ENCODE results near the gene SEPTIN2.
"Not testable (repeated sequence)": the region's sequence is repeated elsewhere in the genome, so short reads cannot be mapped to it uniquely, and the experiment has no call there.

Gene SEPTIN2

DNA sequence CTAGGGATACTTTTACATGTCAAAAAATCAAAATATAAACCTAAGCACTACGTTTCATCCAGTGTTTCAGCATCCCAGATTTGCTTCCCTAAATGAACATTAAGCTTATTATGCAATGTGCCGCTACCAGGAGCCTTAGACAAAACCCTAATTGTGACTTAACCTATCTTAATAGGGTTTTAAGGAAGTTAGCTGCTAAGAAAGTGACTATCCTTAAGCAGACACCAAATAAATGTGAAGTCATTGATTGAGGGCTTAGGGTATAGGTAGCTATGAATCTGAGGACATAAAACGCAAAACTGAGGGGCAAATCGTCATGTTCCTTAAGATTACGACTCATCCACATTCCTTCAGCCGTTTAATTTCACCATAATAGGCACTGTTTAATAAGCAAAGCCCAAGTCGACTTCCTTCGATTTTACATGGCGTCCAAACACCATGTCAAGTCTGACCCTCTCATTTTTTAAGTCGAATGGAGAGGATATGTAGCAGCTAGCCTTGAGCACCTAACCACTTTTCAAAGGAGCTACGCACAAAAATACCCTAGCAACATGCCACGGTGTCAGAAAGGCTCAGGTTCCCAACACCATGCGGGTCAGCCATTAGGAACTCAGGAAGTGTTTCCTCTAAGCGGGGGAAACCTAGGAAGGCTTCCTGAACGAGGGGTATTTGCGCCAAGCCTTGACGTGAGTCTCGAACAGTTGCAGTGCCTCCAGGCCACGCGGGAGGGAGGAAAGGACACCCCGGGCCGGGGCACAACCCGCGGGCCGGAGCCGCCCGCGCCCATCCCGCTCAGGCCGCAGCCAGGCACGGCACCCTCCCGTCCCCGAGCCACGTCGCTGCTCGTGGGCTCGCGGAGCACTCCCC, 1.3 kb upstream of the SEPTIN2 start:
- DNase-seq = peak; percentile 89

DNA sequence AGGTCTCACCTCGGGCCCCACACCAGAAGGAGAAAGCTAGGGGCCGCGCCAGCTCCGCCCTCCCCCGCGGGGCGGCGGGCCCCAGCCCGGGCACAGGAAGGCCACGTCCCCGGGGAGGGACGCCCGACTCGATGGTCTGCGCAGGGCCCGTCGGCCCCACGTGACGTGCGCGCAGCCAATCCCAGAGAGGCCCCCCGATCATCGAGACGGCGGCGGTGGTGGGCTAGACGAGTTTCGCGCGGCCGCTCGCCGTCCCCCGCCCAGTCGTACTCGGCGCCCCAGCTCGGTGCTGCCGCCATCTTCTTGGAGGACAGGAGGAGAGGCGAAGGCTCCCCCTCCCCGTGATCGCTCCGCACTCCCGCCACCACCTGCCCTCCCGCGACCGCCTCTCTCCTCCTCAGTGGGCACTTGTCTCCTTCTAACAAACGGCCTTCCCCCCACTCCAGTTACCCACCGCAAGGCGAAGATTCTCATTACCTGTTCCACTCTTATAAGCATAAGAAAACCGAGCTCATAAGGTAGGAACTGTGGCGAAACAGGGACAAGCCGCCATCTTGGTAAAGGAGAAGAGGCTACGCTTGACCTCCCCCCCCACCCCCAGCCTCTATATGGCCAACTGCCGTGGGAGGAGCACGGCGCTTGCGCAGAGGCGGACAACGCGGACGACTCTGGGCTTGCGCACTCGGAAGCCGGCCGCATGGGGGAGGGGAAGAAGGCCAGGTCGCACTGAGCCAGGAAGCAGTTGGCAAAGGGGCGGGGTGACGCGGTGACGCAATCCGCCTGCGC, 439 bp upstream of the SEPTIN2 start, which contains the start of gene HDLBP:
TSS of gene HDLBP (minus strand) at position 580 of the 786 bp plus-strand sequence. CDS start 48,803 bp downstream, outside the sequence.
- peak; percentile 99 for DNase-seq

DNA sequence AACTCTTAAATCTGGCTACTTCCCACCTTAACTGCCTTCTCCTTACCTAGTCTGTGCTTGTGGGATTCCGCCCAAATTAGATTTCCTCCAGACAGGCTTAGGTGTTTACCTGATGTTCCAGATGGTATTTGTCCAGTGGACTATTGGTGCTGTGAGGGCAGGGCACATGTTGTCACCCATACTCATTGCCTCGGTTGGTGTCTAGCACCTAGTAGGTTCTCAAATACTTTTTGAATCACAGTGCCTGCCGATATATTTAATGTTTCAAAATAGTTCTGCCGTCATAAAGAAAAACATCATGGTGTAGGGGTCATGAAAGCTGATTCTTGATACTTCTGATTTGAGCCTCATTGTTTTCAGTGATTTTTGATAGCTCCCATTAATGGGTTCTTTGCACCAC, 1.1 kb downstream of the SEPTIN2 start:
- DNase-seq = no peak

DNA sequence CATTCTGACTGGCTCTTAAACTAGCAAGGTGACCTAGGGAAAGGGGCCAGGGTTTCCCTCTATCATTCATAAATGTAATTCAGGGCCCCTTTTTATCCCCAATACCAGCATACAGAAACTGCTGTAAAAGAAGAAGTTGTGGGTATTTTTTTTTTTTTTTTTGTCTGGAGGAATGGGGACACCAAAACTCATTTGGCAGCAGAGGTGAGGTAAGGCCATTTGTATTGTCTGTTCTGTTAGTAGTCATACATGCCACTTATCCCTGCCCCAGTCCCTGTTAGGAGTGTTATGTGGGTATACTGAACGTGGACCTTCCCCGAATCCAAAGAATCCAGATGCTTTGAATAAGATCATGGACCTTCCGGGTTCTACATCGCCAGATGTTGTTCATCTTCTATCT, 1.7 kb downstream of the SEPTIN2 start:
- DNase-seq = peak; percentile 70

DNA sequence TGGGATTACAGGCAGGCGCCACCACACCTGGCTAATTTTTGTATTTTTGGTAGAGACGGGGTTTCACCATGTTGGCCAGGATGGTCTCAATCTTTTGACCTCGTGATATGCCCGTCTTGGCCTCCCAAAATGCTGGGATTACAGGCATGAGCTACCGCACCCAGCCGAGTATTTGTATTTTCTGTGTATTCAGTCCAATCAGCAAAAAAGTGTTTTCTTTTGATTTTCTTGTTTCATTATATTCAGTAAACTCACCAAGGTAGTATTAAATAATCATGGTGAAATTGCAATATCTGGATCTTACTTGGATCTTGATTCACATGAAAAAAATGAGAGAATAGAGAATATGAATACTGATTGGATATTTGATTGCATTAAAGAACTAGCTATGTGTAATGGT, 3.1 kb downstream of the SEPTIN2 start:
- DNase-seq = not testable (repeated sequence)

GRCh38 chr2:241320394-241320793, 4.7 kb downstream of the SEPTIN2 start:
- DNase-seq = no peak

- no peak for DNase-seq
Measured at GRCh38 chr2:241321033-241321432, 5.3 kb downstream of the SEPTIN2 start.

- no peak for DNase-seq
Measured at GRCh38 chr2:241321886-241322285, 6.2 kb downstream of the SEPTIN2 start.

DNA sequence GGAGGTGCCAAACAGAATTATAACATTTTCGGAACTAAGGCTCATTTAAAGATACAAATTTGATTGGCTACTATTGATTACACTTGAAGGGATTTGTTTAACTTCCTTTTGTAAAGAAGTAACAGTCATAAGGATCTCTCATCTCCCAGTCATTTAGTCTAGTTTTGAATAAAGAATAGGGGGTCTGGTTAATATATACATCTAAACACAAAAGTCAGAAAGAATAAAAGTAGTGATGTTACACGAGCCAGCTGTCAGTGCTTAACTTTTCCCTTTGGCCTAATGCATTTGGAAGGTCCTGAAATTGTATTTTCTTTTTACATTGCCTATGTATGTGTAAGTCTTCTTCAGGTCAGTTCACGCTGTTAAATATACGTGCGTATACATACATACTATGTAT, 8.1 kb downstream of the SEPTIN2 start:
- no peak for DNase-seq

DNA sequence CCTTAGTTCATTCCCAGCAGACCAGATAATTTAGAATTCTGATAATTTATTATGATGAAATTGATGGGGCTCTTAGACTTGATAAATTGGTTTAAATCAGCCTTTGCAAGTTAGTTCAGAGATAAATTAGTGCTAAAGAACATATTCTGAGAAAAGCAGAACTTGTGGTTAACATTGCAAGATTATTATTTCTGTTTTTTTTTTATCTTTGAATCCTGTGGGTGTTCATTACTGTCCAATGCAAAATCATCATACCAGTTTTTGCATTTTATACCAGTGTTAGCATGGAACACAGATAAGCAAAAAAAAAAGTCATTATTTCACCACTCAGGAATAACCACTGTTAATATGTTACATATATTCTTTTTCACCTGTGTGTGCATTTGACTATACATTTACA, 9.1 kb downstream of the SEPTIN2 start:
- peak; percentile 61 for DNase-seq

DNA sequence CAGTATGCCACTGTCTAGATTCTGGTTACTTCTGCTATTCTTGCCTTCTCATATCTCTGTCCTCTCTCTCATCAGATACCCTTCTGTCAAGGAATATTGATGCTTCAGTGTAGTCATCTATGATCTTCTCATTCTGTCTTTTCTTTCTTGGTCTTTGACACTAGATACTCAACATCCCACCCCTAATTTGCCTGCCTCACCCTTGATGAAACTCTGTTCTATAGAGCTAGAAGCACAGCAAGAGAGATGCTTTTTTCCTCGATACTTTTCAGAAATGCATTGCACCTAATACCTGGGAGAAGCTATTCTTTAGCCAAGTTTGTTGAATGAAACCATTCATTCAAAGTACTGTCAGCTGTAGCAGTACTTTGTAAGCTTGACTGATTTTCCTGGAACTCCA, 9.5 kb downstream of the SEPTIN2 start:
- no peak for DNase-seq

- DNase-seq = no peak
Measured at GRCh38 chr2:241329669-241330615, 14.2 kb downstream of the SEPTIN2 start.

DNA sequence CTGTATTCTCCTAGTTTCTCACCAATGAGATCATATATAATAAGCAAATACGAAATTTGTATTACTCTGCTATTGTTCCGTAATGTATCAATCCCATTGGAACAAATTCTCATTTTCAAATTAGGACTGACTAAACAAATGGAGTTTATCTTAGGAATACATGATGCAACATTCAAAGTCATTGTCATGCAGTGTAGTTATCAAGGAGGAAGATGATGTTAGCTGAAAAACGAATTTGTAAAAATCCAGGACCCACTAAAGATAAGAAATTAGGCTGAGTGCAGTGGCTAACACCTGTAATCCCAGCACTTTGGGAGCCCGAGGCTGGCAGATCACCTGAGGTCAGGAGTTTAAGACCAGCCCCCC, 14.9 kb downstream of the SEPTIN2 start:
- no peak for DNase-seq

DNA sequence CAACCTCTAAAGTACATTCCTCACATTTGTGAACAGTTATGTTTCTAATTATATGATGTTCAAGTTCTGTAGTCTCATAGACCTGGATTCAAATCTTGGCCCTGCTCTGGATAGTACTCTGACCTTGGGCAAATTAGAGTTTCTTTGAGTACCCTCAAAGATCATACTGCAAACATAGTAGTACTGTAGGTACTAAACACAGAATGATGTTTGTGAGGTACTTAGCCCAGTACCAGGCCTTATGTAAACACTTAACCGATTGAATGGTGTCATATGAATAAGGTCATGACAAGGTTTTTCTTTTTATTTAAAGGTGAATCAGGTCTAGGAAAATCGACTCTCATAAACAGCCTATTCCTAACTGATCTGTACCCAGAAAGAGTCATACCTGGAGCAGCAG, 19.1 kb downstream of the SEPTIN2 start:
- DNase-seq = no peak

DNA sequence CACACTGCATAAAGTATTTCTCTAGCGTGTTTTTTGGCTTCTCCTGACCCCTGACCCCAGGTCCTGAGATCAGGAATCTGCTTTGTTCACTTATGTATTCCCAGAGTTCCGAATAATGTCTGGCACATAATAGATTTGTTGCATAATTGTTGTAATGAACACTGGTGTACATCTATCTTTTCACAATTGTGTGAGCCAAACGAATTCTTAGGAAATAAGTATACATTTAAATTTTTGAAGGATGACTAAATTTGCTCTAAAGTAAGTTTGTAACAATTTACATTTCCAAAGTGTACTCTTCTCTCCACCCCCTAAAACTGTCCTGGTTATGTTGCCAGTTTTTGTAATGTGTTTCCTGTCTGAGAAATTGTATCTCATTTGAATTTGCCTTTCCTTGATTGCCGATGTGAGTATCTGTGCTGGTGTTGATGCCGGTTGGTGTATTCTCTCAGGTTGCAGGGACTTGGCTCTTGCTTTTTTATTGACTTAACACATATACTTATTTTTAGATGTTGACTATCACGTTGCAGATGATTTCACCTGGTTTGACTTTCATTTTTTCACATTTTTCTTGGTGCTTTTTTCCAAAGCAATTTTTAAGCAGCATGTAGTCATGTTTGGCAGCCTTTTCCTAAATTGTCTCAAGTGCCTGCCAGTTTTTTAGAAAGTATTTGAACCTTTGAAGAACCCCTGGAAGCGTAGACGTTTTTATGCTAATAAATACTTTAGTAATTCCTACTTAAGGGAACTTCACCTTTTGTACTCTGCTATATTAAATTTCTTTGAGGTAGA, 24.3 kb downstream of the SEPTIN2 start:
- DNase-seq = no peak

DNA sequence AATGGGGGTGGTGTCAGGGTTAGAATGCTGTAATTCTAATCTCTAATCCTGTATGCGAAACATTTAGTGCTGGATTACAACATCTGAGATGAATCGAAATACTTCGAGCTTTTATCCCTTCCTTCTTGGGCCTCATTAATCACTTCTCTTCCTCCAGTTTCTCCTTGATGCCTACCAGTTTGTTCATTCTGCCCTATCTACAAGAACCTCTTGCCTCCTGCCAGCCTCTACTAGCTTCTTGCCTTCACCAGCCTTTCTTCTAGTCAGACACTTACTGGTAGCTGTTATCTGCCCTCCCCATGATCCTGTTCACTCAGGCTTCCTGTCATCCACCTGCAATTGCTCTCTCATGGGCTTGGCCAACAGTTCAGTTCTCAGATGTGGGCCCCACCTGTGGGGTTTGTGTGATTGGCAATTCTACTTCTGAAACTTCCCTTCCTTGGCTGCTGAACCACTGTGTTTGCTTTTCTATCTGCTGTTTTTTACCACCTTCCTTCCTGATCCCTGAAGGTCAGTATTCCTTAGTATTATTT, 25.0 kb downstream of the SEPTIN2 start:
- DNase-seq = no peak

DNA sequence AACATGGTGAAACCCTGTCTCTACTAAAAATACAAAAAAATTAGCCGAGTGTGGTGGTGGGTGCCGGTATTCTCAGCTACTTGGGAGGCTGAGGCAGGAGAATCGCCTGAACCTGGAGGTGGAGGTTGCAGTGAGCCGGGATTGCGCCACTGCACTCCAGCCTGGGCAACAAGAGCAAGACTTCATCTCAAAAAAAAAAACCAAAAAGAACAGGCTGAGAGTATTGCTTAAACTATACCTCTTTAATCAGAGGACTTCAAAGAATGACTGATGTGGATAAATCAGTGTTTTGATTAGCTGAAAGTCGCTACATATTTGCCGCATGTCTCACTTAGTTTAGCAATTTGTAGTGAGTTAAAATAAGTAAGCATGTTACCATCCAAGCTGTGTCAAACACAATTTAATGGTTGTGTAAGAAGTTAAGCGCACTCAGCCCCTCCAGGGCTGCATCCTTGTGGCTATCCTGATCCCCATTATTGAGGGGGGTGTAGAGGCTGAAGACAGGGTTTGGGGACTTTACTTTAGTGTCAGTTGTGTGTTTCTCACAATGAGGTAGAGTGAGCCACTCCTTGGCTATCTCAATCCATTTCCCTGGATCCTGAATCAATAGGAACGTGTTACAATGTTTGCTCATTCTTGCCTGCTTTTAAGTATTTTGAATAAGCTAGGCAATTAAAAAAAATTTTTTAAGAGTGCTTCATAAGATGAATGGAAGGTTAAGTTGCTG, 29.4 kb downstream of the SEPTIN2 start:
- DNase-seq = no peak

DNA sequence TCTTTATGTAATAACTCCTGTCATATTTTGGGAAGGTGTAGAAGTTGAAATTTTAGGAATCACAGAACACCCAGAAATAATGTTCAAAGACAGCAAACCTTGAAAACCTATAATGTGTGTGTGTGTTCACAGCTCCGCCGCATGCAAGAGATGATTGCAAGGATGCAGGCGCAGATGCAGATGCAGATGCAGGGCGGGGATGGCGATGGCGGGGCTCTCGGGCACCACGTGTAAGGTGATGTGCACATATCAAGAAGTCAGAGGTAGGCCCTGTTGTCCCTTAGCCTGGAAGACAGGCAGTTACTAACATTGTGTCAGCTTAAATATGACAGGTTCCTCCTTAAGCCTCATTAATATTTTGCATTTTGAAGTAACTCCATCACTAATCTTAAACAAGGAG, 34.2 kb downstream of the SEPTIN2 start:
- DNase-seq = no peak

GRCh38 chr2:241350530-241350877, 34.8 kb downstream of the SEPTIN2 start:
- DNase-seq = no peak

- no peak for DNase-seq
Measured at GRCh38 chr2:241350878-241351639, 35.3 kb downstream of the SEPTIN2 start.

All from inflammatory macrophage treated with lipopolysaccharide for 4 hours (primary cell).